Measurements from ENCODE around the gene SPOCK2. TPM values are rescaled to one million over a fixed set of nuclear protein-coding genes. Genes with fewer than 3 reads are reported as not detected.

The SPOCK2 gene
- total and polyA plus RNA-seq, 2 donors (not counting 3 experiments of a cell fraction or from before 2014, with no cell fraction given) = 0.40 to 1.1 TPM

DNA sequence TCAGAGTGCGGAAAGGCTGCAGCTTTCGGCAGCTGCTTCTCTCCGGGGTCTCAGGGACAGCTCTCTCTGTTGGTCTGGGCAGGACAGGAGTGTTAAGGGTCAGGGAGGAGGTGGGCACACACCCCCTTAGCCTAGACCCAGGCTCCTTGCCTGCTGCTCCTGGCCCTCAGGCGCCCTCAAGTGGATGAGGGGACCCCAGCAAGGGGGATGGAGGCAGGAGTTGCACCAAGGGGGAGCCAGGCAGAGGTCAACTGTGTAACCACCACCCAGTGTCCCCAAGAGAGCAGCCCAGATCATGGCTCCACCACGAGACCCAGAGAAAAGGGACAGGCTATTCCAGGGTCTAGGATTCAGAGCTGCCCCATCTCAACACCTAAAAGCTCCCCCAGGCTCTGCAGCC lies 26.9 kb downstream of the SPOCK2 start:
- FAIRE-seq (no peak), DNase-seq (ENCODE audit: low read depth, low spot score) (no peak)
- Histone ChIP-seq H3K4me2 (ENCODE audit: insufficient read depth, low read length) (no peak overlapping the region), H3K36me3 (ENCODE audit: control insufficient read depth in 2 of 2, extremely low read depth in 1 of 2, insufficient read depth in 2 of 2, low read length in 2 of 2) (no peaks in the 10 kb centered on the region), H3K4me1 (ENCODE audit: control insufficient read depth, extremely low read depth, insufficient read depth, low read length) (peaks cover 10% of the 10 kb centered on the region), H3K9me3 (replicated peaks; ENCODE audit: control insufficient read depth, insufficient read depth, low read length) (no peaks in the 10 kb centered on the region), H2AFZ (ENCODE audit: low read depth, low read length) (no peak overlapping the region), H3K27ac (ENCODE audit: insufficient read depth, low read depth, low read length) (no peak overlapping the region), H4K20me1 (replicated peaks; ENCODE audit: control insufficient read depth, extremely low read depth, insufficient read depth, low read length) (no peaks in the 10 kb centered on the region), H3K79me2 (ENCODE audit: control insufficient read depth, insufficient read depth, low read length) (no peaks in the 10 kb centered on the region), H3K9ac (replicated peaks; ENCODE audit: extremely low read depth, insufficient read depth, low read length) (no peak overlapping the region), H3K4me3 (replicated peaks in 1 of 3; ENCODE audit: insufficient read depth in 1 of 3, low read depth in 1 of 3, low read length in 3 of 3) (no peak overlapping the region), H3K27me3 (ENCODE audit: control insufficient read depth in 2 of 2, insufficient read depth in 2 of 2, low read length in 2 of 2) (no peaks in the 10 kb centered on the region), H3K9me1 (replicated peaks; ENCODE audit: control insufficient read depth, extremely low read depth, insufficient read depth, low read length) (no peaks in the 10 kb centered on the region)
- no TSS peak for BruUV-seq (replicated peaks)
- dilution Hi-C loops (cut with MboI; ENCODE audit: extremely low pct_ligation_motif_present, low sequenced_read_pairs) (no loop called here), intact Hi-C loops (cut with micrococcal nuclease) (no loop called here)
- TF ChIP-seq EZH2 (IDR thresholded peaks at IDR 0.05; ENCODE audit: borderline replicate concordance, low read depth, low read length, severe bottlenecking) = no peak
- TF ChIP-seq, protein P1, sequence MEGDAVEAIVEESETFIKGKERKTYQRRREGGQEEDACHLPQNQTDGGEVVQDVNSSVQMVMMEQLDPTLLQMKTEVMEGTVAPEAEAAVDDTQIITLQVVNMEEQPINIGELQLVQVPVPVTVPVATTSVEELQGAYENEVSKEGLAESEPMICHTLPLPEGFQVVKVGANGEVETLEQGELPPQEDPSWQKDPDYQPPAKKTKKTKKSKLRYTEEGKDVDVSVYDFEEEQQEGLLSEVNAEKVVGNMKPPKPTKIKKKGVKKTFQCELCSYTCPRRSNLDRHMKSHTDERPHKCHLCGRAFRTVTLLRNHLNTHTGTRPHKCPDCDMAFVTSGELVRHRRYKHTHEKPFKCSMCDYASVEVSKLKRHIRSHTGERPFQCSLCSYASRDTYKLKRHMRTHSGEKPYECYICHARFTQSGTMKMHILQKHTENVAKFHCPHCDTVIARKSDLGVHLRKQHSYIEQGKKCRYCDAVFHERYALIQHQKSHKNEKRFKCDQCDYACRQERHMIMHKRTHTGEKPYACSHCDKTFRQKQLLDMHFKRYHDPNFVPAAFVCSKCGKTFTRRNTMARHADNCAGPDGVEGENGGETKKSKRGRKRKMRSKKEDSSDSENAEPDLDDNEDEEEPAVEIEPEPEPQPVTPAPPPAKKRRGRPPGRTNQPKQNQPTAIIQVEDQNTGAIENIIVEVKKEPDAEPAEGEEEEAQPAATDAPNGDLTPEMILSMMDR (IDR thresholded peaks at IDR 0.05; ENCODE audit: extremely low read depth in 1 of 2, insufficient read depth in 1 of 2, low read depth in 1 of 2, low read length in 2 of 2) = peak in 1 of 2 donors; percentile 29
- CTCF ChIA-PET = interaction anchor here (1.0 to 4.2 kb wide), 4 partner anchors 10 to 165 kb away, joined by 4 to 27 read pairs (median 8); no protein-coding TSS in a partner anchor
- POLR2A ChIA-PET = no interaction called here

DNA sequence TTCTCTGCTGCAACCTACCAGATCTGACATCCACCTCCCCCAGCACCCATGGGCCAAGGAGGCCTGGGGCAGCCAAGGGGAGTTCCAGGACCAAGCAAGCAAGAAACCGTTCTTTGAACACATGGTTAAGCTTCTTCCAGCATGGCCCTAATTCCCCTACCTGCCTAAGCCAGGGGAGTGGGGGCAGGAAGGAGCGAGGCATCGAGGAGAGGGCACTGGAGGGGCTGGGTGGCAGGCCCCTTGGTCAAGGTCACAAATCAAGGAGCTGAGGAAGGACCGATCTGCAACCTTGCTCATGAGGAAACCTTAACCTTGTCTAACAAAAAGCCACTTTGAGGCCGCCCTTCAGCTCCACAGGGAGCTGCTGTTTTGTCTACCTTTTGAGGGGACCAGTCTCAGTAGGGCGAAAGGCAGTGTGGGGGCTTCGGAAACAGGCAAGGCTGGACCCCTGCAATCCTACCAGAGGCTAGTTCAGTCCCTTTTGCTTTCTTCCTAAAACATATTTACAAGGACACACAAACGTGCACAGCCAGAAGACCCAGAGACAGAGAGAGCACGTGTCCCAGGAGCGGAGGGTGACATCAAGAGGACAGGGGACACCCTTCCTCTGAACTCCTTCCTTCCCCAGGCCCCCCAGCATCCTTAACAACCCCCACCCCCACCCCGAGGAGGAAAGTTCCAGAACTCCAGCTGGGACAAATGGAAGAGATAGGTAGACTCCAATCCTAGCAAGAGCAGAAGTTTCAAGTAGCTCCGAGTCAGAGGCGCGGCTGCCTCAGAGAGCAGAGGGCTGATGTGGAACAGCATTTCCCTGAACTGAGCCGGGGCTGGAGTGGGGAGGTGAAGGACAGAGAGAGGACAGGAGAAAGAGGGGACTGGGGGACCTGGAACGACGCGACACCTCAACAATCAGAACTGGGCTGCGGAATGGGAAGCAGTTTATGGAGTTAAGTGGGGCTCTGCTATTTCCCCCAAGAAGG lies 28.2 kb downstream of the SPOCK2 start:
- ChIA-PET CTCF (interaction anchor here (1.3 to 4.1 kb wide), 4 partner anchors 10 to 164 kb away, joined by 3 to 54 read pairs (median 8); no protein-coding TSS in a partner anchor), POLR2A (no interaction called here)
- Histone ChIP-seq H3K27ac (ENCODE audit: insufficient read depth, low read depth, low read length) (no peak overlapping the region), H3K27me3 (ENCODE audit: control insufficient read depth in 2 of 2, insufficient read depth in 2 of 2, low read length in 2 of 2) (no peaks in the 10 kb centered on the region), H3K9me3 (replicated peaks; ENCODE audit: control insufficient read depth, insufficient read depth, low read length) (no peaks in the 10 kb centered on the region), H3K79me2 (ENCODE audit: control insufficient read depth, insufficient read depth, low read length) (no peaks in the 10 kb centered on the region), H3K9ac (replicated peaks; ENCODE audit: extremely low read depth, insufficient read depth, low read length) (no peak overlapping the region), H3K4me1 (ENCODE audit: control insufficient read depth, extremely low read depth, insufficient read depth, low read length) (peaks cover 10% of the 10 kb centered on the region), H3K4me2 (ENCODE audit: insufficient read depth, low read length) (no peak overlapping the region), H3K36me3 (ENCODE audit: control insufficient read depth in 2 of 2, extremely low read depth in 1 of 2, insufficient read depth in 2 of 2, low read length in 2 of 2) (no peaks in the 10 kb centered on the region), H3K4me3 (replicated peaks in 1 of 3; ENCODE audit: insufficient read depth in 1 of 3, low read depth in 1 of 3, low read length in 3 of 3) (no peak overlapping the region), H3K9me1 (replicated peaks; ENCODE audit: control insufficient read depth, extremely low read depth, insufficient read depth, low read length) (no peaks in the 10 kb centered on the region), H4K20me1 (replicated peaks; ENCODE audit: control insufficient read depth, extremely low read depth, insufficient read depth, low read length) (no peaks in the 10 kb centered on the region), H2AFZ (ENCODE audit: low read depth, low read length) (no peak overlapping the region)
- TF ChIP-seq, protein P2, sequence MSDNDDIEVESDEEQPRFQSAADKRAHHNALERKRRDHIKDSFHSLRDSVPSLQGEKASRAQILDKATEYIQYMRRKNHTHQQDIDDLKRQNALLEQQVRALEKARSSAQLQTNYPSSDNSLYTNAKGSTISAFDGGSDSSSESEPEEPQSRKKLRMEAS (IDR thresholded peaks at IDR 0.05; ENCODE audit: insufficient read depth, insufficient read length) = no peak
- TF ChIP-seq JUN (IDR thresholded peaks at IDR 0.05; ENCODE audit: borderline replicate concordance, insufficient read depth, insufficient read length, low read depth) = no peak
- TF ChIP-seq, protein P1 (IDR thresholded peaks at IDR 0.05; ENCODE audit: extremely low read depth in 1 of 2, insufficient read depth in 1 of 2, low read depth in 1 of 2, low read length in 2 of 2) = no peak
- no peak for TF ChIP-seq MYC (IDR thresholded peaks at IDR 0.05; ENCODE audit: low read depth, low read length)
- intact Hi-C loops (cut with micrococcal nuclease) (no loop called here), dilution Hi-C loops (cut with MboI; ENCODE audit: extremely low pct_ligation_motif_present, low sequenced_read_pairs) (no loop called here)
- BruUV-seq (replicated peaks) = no TSS peak
- FAIRE-seq = no peak
- no peak for DNase-seq (ENCODE audit: low read depth, low spot score)
